Panc1 (cell line): ENCODE data around the gene CDKAL1. TPM values are rescaled to one million over a fixed set of nuclear protein-coding genes. Genes with fewer than 3 reads are reported as not detected.

Experiments
- ATAC-seq: fragments of 200-7000 bp; cut with Tn5 transposase; 2 replicates; pipeline ENCODE4 v1.9.1; 2020; ENCODE audit warnings: mild to moderate bottlenecking, moderate library complexity
- BruUV-seq: library from RNA; stranded (reverse); fragments of 400-500 nt; replicated peaks from 2 replicates; lab custom pipeline; 2021; lab: Mats Ljungman, UMichigan
- CTCF ChIA-PET: fragments of 300-600 bp; sonication (Branson Sonifier 250); formaldehyde crosslinking; loops from one replicate; lab custom pipeline; 2022; ENCODE audit warnings: antibody characterized with exemption; lab: Charles Lee
- POLR2A ChIA-PET: fragments of 300-600 bp; sonication (Branson Sonifier 250); formaldehyde crosslinking; loops from one replicate; lab custom pipeline; 2022; ENCODE audit warnings: antibody characterized with exemption; lab: Charles Lee
- DNase-seq: peaks from one replicate; pipeline ENCODE4 v3.0.0-alpha.2; 2010; ENCODE audit warnings: low read depth, low spot score
- H3K27ac ChIP-seq: 2 replicates; pipeline ENCODE4 v1.5.1; 2011; ENCODE audit warnings: mild to moderate bottlenecking, low read length, inconsistent platforms
- H3K27me3 ChIP-seq: fragments of 200-500 bp; sonication (Bioruptor generic); 2 replicates; pipeline ENCODE4 v1.6.0; 2014; ENCODE audit warnings: low read length, inconsistent platforms; ENCODE audit not compliant: control insufficient read depth, insufficient read depth
- H3K36me3 ChIP-seq: fragments of 200-500 bp; sonication (Bioruptor generic); 2 replicates; pipeline ENCODE4 v1.5.1; 2014; ENCODE audit warnings: inconsistent platforms, mild to moderate bottlenecking, low read length, moderate library complexity; ENCODE audit not compliant: control insufficient read depth, insufficient read depth
- H3K4me1 ChIP-seq: 2 replicates; pipeline ENCODE4 v1.5.1; 2011; ENCODE audit warnings: inconsistent platforms, mild to moderate bottlenecking, low read length, moderate library complexity; ENCODE audit not compliant: control insufficient read depth, insufficient read depth
- H3K4me3 ChIP-seq, 2 experiments: 2 replicates each; pipeline ENCODE4 v1.5.1; 2011 to 2012; ENCODE audit warnings: low read depth in 2 of 2, low read length in 2 of 2, mild to moderate bottlenecking in 2 of 2, inconsistent platforms in 1 of 2, moderate library complexity in 1 of 2
- H3K9me3 ChIP-seq: fragments of 200-500 bp; sonication (Bioruptor generic); 2 replicates; pipeline ENCODE4 v1.5.1; 2014; ENCODE audit warnings: low read depth, mild to moderate bottlenecking, inconsistent platforms, low read length, moderate library complexity; ENCODE audit not compliant: control insufficient read depth, insufficient read depth
- POLR2AphosphoS5 ChIP-seq: IDR thresholded peaks from 2 replicates; pipeline ENCODE4 v1.6.1; 2012; ENCODE audit warnings: mild to moderate bottlenecking, low read depth, low read length, moderate library complexity
- SIN3A ChIP-seq: IDR thresholded peaks from 2 replicates; pipeline ENCODE4 v1.6.1; 2012; ENCODE audit warnings: low read depth, mild to moderate bottlenecking, low read length, moderate library complexity, borderline replicate concordance; ENCODE audit not compliant: insufficient read depth
- TCF7L2 ChIP-seq: IDR thresholded peaks from 2 replicates; pipeline ENCODE4 v1.6.1; 2011; ENCODE audit warnings: mild to moderate bottlenecking, low read depth, low read length, inconsistent platforms
- in situ Hi-C: cut with HindIII; loops from 2 replicates; pipeline ENCODE4 v1.10.0; 2016; ENCODE audit warnings: low sequenced_read_pairs, low pct_unique_long_range_greater_than_20kb
- intact Hi-C: fragments of 100-400 bp; cut with micrococcal nuclease; formaldehyde crosslinking; loops from one replicate; pipeline ENCODE4 v1.10.0; 2022; ENCODE audit not compliant: unreplicated experiment
- total RNA-seq: library from RNA; stranded (reverse); gene quantifications from one replicate; pipeline ENCODE4 v1.2.1, GENCODE V29; 2021; ENCODE audit not compliant: unreplicated experiment
- TF ChIP-seq, protein P1 (sequence below): fragments of 450-650 bp; IDR thresholded peaks from 2 replicates; pipeline ENCODE4 v1.5.1; 2017; ENCODE audit warnings: mild to moderate bottlenecking
- TF ChIP-seq, protein P2 (sequence below), 2 experiments: IDR thresholded peaks; 2 replicates each; pipeline ENCODE4 v1.6.1; 2011 to 2012; ENCODE audit warnings: low read depth in 2 of 2, control low read depth in 1 of 2, low read length in 1 of 2, mild to moderate bottlenecking in 1 of 2, moderate library complexity in 1 of 2; ENCODE audit not compliant: insufficient read depth in 1 of 2

CDKAL1 gene
- total RNA-seq, 1 experiment from 2014 or later, result 14.5 TPM

DNA sequence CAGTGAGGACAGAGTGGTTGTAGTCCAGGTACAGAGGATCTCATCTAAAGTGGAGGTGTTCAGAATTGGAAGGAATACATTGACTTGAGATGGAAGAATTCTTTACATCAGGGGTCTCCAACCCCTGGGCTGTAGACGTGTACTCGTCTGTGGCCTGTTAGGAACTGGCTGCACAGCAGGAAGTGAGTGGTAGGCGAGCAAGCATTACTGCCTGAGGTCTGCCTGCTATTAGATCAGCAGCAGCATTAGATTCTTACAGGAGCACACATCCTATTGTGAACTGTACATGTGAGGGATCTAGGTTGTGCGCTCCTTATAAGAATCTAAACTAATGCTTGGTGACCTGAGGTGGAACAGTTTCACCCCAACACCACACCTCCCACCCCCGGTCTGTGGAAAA lies 121.1 kb downstream of the CDKAL1 start:
- Histone ChIP-seq H3K9me3 (no peaks in the 10 kb centered on the region), H3K4me3 (no peak overlapping the region), H3K27ac (no peak overlapping the region), H3K36me3 (no peaks in the 10 kb centered on the region), H3K27me3 (no peaks in the 10 kb centered on the region), H3K4me1 (no peaks in the 10 kb centered on the region; the same call in 1 of the 2 replicates)
- in situ Hi-C loops (no loop called here), intact Hi-C loops (no loop called here)
- ChIA-PET POLR2A (no interaction called here), CTCF (no interaction called here)
- no peak for DNase-seq
- no peak for ATAC-seq
- BruUV-seq, result no TSS peak
- TF ChIP-seq POLR2AphosphoS5, result no peak

DNA sequence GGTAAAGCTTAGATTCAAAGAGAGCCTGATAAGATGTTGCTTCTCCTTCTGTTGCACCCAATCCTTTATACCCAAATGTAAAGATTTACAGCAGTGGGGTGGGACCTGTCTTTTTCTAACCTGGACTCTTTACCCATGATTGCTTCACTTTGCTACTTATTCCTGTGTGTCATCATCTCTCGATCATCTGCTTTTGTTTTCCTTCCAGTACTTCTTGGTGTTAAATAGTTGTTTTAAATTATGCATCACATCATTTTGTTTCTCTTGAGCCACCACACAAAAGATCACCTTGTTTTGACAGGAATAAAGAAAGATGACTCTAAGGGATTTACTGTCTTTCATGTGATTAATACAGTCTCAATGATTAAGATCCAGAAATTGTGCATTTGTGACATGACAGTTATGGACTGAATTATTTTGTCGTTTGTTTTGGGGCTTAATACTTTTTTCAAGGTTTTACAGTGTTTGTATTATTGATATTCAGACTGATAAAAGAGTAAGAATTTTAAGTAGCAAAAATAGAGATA lies 123.1 kb downstream of the CDKAL1 start:
- Histone ChIP-seq H3K27me3 (no peaks in the 10 kb centered on the region), H3K27ac (no peak overlapping the region), H3K4me3 (no peak overlapping the region), H3K36me3 (no peaks in the 10 kb centered on the region), H3K4me1 (no peaks in the 10 kb centered on the region; the same call in 1 of the 2 replicates), H3K9me3 (no peaks in the 10 kb centered on the region)
- in situ Hi-C loops (no loop called here), intact Hi-C loops (no loop called here)
- no peak for TF ChIP-seq POLR2AphosphoS5
- TF ChIP-seq, protein P1, sequence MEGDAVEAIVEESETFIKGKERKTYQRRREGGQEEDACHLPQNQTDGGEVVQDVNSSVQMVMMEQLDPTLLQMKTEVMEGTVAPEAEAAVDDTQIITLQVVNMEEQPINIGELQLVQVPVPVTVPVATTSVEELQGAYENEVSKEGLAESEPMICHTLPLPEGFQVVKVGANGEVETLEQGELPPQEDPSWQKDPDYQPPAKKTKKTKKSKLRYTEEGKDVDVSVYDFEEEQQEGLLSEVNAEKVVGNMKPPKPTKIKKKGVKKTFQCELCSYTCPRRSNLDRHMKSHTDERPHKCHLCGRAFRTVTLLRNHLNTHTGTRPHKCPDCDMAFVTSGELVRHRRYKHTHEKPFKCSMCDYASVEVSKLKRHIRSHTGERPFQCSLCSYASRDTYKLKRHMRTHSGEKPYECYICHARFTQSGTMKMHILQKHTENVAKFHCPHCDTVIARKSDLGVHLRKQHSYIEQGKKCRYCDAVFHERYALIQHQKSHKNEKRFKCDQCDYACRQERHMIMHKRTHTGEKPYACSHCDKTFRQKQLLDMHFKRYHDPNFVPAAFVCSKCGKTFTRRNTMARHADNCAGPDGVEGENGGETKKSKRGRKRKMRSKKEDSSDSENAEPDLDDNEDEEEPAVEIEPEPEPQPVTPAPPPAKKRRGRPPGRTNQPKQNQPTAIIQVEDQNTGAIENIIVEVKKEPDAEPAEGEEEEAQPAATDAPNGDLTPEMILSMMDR, result no peak
- no peak for TF ChIP-seq TCF7L2
- TF ChIP-seq, protein P2, sequence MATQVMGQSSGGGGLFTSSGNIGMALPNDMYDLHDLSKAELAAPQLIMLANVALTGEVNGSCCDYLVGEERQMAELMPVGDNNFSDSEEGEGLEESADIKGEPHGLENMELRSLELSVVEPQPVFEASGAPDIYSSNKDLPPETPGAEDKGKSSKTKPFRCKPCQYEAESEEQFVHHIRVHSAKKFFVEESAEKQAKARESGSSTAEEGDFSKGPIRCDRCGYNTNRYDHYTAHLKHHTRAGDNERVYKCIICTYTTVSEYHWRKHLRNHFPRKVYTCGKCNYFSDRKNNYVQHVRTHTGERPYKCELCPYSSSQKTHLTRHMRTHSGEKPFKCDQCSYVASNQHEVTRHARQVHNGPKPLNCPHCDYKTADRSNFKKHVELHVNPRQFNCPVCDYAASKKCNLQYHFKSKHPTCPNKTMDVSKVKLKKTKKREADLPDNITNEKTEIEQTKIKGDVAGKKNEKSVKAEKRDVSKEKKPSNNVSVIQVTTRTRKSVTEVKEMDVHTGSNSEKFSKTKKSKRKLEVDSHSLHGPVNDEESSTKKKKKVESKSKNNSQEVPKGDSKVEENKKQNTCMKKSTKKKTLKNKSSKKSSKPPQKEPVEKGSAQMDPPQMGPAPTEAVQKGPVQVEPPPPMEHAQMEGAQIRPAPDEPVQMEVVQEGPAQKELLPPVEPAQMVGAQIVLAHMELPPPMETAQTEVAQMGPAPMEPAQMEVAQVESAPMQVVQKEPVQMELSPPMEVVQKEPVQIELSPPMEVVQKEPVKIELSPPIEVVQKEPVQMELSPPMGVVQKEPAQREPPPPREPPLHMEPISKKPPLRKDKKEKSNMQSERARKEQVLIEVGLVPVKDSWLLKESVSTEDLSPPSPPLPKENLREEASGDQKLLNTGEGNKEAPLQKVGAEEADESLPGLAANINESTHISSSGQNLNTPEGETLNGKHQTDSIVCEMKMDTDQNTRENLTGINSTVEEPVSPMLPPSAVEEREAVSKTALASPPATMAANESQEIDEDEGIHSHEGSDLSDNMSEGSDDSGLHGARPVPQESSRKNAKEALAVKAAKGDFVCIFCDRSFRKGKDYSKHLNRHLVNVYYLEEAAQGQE (IDR thresholded peaks at IDR 0.05; ENCODE audit: insufficient read depth in 1 of 2, low read depth in 2 of 2, low read length in 1 of 2), result no peak
- no peak for TF ChIP-seq SIN3A
- ChIA-PET POLR2A (no interaction called here), CTCF (no interaction called here)
- DNase-seq (no peak), ATAC-seq (no peak)
- no TSS peak for BruUV-seq

DNA sequence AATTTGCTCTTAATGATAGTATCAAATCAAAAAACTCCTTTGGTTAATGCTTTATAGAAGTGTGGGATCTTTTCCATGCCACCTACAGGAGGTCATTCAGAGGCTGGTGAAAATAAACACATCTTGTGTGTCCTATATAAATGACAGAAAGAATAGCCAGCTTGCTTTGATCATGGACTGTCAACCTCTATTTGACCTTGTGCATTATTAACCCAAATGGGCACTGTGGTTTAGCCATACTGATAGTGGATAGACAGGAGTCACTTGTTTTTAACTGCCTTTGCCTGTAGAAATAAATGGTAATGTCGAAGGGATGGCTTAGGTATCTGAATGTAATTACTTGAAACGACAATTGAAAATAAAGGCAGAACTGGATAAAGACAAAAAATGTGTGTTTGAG lies 123.8 kb downstream of the CDKAL1 start:
- no peak overlapping the region for H3K4me3 ChIP-seq
- H3K4me1 ChIP-seq, result no peaks in the 10 kb centered on the region; the same call in 1 of the 2 replicates
- DNase-seq (no peak), ATAC-seq (no peak)
- no TSS peak for BruUV-seq
- H3K9me3 ChIP-seq, result no peaks in the 10 kb centered on the region
- H3K27ac ChIP-seq, result no peak overlapping the region
- no peaks in the 10 kb centered on the region for H3K36me3 ChIP-seq
- intact Hi-C loops (no loop called here), in situ Hi-C loops (no loop called here)
- ChIA-PET CTCF (no interaction called here), POLR2A (no interaction called here)
- H3K27me3 ChIP-seq, result no peaks in the 10 kb centered on the region
- TF ChIP-seq SIN3A, result no peak
- TF ChIP-seq, protein P1, result no peak
- TF ChIP-seq POLR2AphosphoS5, result no peak
- TF ChIP-seq TCF7L2, result no peak
- TF ChIP-seq, protein P2 (IDR thresholded peaks at IDR 0.05; ENCODE audit: insufficient read depth in 1 of 2, low read depth in 2 of 2, low read length in 1 of 2), result no peak
